Breast epithelium (tissue), 3 donors: ENCODE data around the gene ZNF30.

Experiments used
- POLR2A ChIP-seq: fragments of 450-650 bp; IDR thresholded peaks from one replicate; pipeline ENCODE4 v1.6.1; 2016; ENCODE audit warnings: antibody characterized with exemption, mild to moderate bottlenecking, moderate library complexity
- POLR2AphosphoS5 ChIP-seq, 3 donors: sonication (generic); formaldehyde crosslinking; IDR thresholded peaks; one replicate each; pipeline ENCODE4 v1.6.1; 2017; ENCODE audit warnings: antibody characterized with exemption in 3 of 3
- TF ChIP-seq, protein P1 (sequence below), 3 donors: fragments of 450-650 bp; IDR thresholded peaks; one replicate each; pipeline ENCODE4 v1.5.1; 2016 to 2017; ENCODE audit warnings: antibody characterized with exemption in 3 of 3, mild to moderate bottlenecking in 3 of 3, moderate library complexity in 3 of 3

DNA sequence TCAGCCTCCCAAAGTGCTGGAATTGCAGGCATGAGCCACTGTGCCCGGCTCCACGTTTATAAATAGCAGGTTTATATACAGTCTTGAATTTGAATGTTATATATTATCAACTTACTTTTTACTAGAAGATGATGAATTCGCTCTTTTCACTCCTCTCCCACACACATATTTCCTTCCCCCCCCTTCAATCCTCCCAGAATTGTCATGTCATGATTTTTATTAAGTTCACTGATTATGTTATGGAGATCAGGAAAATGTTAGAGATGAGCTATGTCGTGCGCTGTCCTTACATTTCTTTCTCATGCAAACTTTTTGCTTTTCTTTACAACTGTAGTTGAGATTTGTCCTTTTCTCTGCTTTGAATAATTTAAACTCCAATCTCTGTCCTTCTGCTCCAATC lies 55.6 kb downstream of the ZNF30 start:
- TF ChIP-seq, protein P1, sequence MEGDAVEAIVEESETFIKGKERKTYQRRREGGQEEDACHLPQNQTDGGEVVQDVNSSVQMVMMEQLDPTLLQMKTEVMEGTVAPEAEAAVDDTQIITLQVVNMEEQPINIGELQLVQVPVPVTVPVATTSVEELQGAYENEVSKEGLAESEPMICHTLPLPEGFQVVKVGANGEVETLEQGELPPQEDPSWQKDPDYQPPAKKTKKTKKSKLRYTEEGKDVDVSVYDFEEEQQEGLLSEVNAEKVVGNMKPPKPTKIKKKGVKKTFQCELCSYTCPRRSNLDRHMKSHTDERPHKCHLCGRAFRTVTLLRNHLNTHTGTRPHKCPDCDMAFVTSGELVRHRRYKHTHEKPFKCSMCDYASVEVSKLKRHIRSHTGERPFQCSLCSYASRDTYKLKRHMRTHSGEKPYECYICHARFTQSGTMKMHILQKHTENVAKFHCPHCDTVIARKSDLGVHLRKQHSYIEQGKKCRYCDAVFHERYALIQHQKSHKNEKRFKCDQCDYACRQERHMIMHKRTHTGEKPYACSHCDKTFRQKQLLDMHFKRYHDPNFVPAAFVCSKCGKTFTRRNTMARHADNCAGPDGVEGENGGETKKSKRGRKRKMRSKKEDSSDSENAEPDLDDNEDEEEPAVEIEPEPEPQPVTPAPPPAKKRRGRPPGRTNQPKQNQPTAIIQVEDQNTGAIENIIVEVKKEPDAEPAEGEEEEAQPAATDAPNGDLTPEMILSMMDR (IDR thresholded peaks at IDR 0.05), result no peak
- TF ChIP-seq POLR2AphosphoS5 (IDR thresholded peaks at IDR 0.05) (no peak), POLR2A (no peak)
